Astrocyte of the cerebellum (primary cell): ENCODE data around the gene UQCRQ.

Experiments used
- DNase-seq: peaks from one replicate; pipeline ENCODE4 v3.0.0-alpha.2; 2011; ENCODE audit warnings: low read depth
- H3K4me3 ChIP-seq: 2 replicates; pipeline ENCODE4 v1.5.1; 2011; ENCODE audit warnings: mild to moderate bottlenecking, low read depth, low read length, moderate library complexity
- CTCF ChIP-seq: IDR thresholded peaks from 2 replicates; pipeline ENCODE4 v1.5.1; 2012; ENCODE audit warnings: low read length, low read depth, moderate library complexity, mild to moderate bottlenecking; ENCODE audit errors: missing control alignments
- in situ Hi-C: cut with HindIII; loops from 2 replicates; pipeline ENCODE4 v1.10.0; 2017; ENCODE audit warnings: low sequenced_read_pairs

The UQCRQ gene

GRCh38 chr5:132860742-132861141 lies 5.7 kb upstream of the UQCRQ start:
- no peak for TF ChIP-seq CTCF
- no peak for DNase-seq
- in situ Hi-C loops, result no loop called here
- H3K4me3 ChIP-seq, result no peak overlapping the region

- no peak for TF ChIP-seq CTCF
Observed at GRCh38 chr5:132865668-132866341, 637 bp upstream of the UQCRQ start.

GRCh38 chr5:132867046-132867451 lies 607 bp downstream of the UQCRQ start:
- no peak for TF ChIP-seq CTCF
- in situ Hi-C loops, result no loop called here
- no peak for DNase-seq
- peak overlapping the region; percentile 92 for H3K4me3 ChIP-seq

More at GRCh38 chr5:132865668-132866341, 637 bp upstream of the UQCRQ start:
- in situ Hi-C loops, result no loop called here
- H3K4me3 ChIP-seq, result peak overlapping the region; percentile 92
- no peak for DNase-seq

- in situ Hi-C loops, result no loop called here
- no peak for DNase-seq
- no peak for TF ChIP-seq CTCF
Observed at GRCh38 chr5:132868754-132869153, 2.3 kb downstream of the UQCRQ start.

GRCh38 chr5:132870801-132871200 lies 4.4 kb downstream of the UQCRQ start:
- in situ Hi-C loops, result no loop called here
- DNase-seq, result no peak
- TF ChIP-seq CTCF, result no peak
- no peak overlapping the region for H3K4me3 ChIP-seq

More at GRCh38 chr5:132868754-132869153, 2.3 kb downstream of the UQCRQ start:
- no peak overlapping the region for H3K4me3 ChIP-seq

GRCh38 chr5:132871459-132872284 lies 5.2 kb downstream of the UQCRQ start:
- in situ Hi-C loops, result no loop called here
- TF ChIP-seq CTCF, result no peak
- no peak for DNase-seq
- H3K4me3 ChIP-seq, result no peak overlapping the region
